ENCODE results near the gene NELL1. TPM values are rescaled to one million over a fixed set of nuclear protein-coding genes. Genes with fewer than 3 reads are reported as not detected.
"Not testable (repeated sequence)": the region's sequence is repeated elsewhere in the genome, so short reads cannot be mapped to it uniquely, and the experiment has no call there.

The NELL1 gene
- polyA plus RNA-seq, 1 donor = 2.6 TPM

DNA sequence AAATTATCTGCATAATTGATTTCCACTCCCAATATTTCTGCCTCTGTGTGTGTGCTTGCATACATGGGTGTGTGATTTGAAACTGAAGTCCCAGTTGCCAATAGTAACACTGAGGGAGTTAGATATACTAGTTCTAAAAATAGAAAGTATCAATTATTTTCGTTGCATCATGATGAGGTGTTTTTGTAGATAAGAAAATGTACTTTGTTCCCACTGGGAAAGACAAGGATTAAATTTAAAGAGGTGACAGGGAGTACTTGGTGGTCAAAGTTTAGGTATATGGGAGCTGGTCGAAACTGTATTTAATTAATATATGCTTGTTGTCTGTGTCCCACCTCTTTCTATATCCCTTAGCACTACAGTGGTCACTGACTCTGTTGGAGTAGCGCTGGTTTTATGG is 444.5 kb downstream of the NELL1 start:
- DNase-seq = no peak

DNA sequence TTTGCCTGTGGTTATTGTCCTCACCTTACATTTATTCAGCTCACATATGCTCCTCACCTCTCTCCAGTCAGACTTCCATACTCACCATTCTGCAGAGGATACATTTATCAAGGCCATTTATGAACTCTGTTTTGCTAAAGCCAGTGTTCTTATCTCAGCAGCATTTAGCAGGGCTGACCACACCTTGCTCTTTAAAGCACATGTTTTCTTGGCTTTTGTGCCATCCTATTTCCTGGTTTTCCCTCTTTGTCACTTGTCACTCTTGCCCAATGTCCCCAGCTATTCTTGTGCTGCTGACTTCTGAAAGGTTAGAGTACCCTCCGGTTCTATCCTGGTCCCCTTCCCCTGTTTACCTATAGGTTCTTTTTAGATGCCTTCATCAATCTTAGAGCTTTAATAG is 446.6 kb downstream of the NELL1 start:
- no peak for DNase-seq

DNA sequence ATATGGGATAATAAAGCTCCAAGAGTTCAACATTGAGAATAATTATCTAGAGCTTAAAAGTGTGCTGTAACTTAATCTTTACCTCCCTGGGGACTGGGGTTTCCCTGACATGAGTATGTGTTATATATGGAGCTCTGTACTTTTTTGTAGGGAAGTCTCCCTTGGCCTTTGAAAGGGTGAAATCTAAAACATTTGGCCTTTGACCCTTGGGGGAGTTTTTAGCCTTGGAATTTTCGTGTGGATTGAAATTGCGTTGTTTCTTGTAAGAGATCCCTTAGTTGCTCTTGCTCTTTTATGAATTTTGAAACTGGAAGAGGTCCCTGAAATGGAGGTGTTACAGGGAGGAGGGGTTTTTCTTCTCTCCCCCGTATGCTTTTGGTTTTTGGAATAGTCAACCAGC is 450.0 kb downstream of the NELL1 start:
- DNase-seq = peak; percentile 54

DNA sequence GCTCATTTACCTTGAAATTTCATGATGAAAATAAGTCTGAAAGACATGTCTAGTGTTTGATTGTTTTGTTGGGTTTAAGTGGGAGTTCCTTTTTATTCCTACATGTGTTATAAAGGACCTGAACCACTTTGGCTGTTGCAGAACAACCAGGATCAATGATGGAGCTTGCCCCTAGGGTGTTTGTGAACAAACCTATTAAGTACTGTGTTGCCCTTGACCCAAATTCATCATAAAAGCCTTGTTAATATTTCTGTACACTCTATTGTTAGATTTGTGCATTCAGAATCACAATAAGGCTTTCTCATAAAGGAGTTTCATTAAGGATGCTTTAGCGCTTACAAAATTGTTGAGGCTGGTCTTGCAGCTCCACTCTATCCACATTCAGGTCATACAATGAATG is 452.6 kb downstream of the NELL1 start:
- DNase-seq = no peak

DNA sequence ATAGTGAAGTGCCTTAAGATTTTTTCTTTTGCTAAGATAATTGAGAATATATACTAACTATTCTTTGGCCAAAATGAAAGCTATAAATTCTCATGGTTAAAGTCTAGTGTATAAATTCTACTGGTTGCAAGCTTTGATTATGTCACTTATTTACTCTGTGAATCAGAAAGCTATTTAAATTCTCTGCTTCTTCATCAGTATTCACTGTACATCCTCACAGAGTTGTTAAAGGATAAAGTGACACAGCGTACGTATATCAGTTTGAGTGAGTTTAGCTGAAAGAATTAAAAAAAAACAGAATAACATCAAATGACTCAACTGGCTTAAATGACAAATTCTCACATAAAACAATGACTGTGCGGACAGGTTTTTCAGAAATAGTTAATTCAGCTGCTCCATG is 453.1 kb downstream of the NELL1 start:
- no peak for DNase-seq

DNA sequence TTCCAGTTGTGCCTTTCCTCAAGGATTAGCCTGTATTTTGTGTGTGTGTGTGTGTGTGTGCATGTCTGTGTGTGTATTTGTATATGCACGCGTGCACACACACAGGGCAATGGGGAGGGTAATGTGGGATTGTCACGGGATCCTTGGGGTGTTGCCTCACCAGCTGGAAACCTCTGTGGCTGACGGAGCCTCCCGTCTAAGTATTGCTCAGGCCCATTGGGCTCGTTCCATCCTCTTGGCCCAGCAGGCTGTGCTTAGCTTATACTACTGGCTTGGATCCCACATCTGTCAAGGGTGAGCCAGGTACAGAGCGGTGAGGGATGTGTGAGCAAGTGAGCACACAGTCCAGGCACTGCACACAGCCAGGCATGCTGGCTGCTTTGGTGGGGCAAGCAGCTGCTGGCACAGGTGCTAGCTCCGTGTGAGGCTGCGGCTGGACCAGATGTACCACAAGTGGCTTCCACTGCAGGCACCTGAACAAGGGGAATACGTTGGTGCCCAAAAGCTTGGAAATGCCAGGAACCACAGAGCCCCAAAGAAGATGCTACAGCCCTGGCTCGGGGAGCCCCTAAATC is 462.8 kb downstream of the NELL1 start:
- DNase-seq = no peak

DNA sequence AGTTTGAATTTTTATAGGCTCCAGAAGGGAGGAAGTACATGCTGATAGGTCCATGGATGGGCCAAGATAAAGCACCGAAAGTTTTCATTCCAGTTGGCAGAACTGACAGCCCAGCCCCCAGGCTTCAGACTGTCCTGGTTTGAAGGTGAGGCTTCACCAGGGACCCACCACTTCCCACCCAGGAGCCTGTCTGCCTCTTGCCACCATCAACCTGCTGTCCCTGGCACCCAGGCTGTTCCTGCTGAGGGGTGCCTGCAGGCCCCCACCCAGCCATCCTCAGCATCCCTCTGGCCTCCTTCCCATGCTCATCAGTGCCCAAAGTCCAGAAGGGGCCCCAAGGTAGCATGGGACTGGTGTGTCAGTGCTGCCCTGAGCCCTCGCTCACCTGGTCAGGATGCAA is 463.9 kb downstream of the NELL1 start:
- no peak for DNase-seq

DNA sequence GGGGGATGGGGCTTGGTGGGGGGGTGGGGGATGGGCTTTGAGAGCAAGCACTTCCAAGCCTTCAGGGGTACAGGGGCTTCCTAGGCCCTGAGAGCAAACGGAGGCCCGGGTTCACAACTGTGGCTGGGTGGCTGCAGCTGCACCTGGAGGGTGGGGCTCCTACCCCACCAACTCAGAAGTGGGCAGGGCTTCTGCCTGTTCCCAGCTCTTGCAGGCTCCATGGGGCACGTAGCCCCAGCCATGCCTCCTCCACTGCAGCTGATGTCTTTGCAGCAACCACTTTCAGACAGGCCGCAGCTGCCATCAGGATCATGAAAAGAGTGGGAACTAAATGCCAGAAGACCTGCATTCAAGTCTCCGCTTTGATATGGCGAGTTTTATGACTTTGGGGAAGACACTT is 464.3 kb downstream of the NELL1 start:
- DNase-seq = no peak

DNA sequence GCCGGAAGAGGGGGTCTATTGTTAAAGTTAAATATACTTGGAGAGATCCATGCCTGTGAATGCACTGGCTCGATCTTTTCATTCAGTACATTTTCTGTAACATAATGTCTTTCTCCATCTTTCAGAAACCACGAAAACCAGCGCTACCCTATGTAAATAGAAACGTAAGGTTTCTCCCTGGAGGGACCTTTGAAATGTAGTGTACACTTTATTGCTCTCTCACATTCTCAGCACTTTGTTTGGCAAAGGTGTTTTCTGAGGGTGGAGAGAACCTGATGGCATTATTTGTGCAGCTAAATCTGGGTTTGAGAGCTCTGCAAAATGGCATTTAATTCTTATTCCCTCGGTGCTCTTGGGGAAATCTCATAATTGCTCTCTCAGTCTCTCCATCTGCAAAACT is 468.4 kb downstream of the NELL1 start:
- no peak for DNase-seq

DNA sequence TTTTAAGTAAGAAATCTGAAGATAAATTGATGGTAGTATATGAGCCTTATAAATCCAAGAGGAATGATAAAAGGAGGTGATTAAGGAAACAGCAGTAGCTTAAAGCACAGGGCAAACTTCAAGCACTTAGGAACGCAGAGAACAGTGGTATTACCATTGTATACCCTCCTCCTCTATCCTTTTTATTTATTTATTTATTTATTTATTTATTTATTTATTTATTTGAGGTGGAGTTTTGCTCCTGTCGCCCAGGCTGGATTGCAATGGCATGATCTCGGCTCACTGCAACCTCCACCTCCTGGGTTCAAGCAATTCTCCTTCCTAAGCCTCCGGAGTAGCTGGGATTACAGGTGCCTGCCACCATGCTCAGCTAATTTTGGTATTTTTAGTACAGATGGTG is 472.2 kb downstream of the NELL1 start:
- DNase-seq = not testable (repeated sequence)

DNA sequence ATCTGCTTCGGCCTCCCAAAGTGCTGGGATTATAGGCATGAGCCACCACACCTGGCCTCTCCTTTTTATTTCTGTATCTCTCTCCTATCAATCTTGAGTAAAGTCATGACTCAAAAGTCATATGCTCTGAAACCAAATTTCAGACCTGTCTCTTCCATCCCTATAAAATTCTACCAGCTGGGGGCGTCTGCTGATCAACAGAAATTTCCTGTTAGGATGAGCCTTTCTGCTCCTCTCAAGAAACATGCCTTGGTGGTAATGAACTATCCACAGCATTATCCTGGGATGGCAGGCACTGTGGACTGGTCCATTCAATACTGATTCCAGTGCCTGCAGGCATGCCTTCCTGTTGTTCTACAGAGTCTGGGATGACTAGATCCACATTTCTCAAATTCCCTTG is 472.6 kb downstream of the NELL1 start:
- DNase-seq = no peak

DNA sequence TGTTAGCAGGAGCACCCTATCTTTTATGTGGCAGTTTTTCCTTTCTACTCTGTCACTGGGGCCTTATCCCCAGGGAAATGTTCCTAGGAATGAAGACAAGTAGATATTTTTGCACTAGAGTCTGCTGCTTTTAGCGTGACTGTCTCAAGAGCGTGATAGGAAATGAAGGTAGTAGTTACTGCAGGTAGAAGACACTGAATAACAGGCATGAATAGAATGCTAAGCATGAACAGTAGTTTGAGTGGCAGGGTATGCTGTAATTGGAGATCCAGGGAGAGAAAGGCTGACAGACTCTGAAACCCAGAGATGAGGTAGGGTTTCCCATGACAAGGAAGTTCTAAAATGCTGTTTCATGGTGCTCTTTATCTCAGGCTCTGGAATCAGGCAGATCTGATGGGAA is 475.1 kb downstream of the NELL1 start:
- no peak for DNase-seq

DNA sequence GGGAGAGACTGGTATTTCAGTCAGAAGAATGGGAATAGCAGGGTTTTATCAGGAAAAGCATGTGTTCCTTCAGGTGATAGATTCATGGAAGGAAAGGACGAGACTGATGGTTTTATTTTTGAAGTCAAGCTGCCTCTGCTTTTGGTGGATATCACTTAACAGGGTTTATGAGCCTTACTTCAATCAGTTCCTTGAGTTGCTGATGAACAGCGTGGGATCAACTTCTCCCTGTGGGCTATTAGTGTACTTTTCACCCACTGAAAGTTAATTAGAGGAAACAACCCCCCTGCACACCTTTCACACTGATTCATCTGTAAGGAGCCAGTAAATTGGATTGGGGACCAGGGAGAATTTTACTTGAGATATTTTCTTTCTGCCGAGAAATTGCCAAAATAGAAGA is 479.0 kb downstream of the NELL1 start:
- peak; percentile 33 for DNase-seq

DNA sequence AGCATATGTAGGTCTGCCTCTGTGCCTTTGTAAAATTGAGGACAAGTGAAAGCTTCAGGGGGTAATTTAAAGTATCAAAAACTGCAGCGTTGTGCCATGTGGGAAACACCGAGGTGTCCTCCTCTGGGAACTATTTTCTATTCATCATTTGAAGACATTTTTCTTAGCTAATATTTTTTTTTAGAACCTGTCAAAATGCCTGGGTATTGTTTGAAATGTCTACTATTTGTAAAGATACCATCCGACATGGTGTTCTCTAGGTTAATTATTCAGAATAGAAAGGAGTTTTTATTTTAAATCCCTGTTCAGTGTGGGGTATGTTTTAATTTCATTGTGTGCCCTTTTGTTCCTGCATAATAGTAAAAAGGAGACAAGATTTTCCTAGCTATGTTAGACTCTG is 490.8 kb downstream of the NELL1 start:
- DNase-seq = no peak

DNA sequence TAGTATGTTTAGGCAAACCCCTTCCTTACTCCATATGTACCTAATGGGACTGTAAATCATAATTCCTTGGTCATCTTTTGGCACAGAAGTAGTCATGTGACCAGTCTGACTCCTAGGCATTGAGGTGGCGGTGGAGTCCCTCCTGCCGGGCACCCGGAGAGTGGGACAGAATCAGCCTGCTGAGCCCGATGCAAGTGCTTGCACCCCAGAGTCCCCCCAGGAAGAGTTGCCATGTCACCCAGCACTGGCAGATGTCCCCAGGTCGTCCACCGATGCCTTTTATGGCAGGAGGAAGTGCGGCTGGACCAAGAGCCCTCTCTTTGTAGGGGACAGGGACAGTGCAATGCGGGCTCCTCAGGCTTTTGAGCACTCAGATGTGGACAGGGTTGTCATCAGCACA is 500.3 kb downstream of the NELL1 start:
- DNase-seq = no peak

DNA sequence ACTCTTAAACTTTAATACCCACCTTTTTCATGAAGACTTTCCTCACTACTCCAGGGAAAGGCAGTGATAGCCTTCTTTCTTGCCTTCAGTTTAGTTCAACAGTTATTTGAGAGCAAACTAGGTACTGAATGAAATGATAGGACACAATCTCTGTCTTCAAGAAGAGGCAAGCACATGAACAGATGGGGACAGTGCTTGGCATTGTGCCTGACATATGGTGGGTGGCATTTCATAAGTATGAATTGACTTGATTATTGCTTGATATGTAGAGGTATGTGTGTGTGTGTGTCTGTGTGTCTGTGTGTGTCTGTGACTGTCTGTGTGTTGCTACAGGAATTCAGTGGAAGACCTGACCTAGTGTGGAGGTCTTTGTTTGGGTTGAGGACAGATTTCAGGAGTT is 504.1 kb downstream of the NELL1 start:
- no peak for DNase-seq

DNA sequence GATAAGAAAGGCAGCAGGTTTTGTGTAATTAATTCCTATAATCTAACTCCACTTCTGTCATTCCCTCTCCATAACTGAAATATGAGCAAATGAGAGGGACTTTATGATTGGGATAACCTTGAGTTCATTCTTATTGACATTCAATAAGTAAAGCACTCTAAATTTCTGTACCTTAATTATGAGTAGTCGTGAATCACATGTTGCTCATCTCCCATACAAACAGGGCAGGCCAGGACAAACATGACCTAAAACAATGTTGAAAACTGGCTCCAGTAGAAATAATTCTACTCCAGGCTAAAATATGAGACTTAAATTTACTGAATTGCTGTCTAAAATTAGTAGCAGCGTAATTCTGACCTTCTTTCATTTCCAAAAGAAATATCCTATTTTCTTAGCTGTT is 505.4 kb downstream of the NELL1 start:
- no peak for DNase-seq

DNA sequence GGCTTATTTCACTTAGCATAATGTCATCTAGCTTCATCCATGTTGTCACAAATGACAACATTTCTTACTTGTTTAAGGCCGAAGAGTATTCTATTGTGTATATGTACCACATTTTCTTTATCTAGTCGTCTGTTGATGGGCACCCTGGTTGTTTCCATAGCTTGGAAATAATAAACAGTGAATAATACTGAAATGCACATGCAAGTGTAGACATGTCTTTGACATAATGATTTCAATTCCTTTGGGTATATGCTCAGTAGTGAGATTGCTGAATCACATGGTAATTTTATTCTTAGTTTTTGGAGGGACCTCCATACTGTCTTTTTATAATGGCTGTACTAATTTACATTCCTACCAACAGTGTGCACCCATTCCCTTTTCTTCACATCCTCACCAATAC is 508.0 kb downstream of the NELL1 start:
- DNase-seq = no peak

DNA sequence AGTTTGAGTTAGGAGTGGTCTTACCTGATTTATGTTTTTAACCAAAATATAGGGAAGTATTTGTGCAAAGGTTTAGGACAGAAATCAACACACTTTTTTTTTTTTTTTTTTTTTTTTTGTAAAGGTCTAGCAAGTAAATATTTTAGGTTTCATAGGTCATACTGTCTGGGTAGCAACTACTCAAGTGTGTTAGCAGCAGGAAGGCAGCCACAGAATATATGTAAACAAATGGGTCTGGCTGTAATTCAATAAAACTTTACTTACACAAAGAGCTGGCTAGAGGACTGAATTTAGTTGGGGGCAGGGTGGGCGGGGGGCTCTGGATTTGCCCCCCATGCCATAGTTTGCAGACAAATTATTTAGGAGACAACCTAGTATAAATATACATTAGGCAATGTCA is 510.4 kb downstream of the NELL1 start:
- DNase-seq = no peak

DNA sequence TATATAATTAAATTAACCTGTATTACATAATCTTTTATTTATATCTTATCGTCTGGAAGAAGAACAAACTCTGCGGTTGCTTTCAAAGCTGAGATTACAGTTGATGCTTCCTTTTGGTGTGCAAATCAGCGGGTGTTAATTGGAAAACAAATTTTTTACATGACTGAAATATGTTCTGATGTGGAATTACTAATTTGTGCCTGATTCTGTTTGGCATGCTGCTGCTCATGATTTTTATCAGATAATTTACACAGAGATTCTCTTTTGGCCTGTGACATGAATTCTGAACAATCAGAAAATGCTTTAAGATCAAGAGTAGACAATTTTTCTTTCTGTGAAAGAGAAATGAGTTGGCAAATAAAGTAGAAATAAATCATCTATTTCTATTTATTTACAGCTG is 510.8 kb downstream of the NELL1 start:
- DNase-seq = no peak

DNA sequence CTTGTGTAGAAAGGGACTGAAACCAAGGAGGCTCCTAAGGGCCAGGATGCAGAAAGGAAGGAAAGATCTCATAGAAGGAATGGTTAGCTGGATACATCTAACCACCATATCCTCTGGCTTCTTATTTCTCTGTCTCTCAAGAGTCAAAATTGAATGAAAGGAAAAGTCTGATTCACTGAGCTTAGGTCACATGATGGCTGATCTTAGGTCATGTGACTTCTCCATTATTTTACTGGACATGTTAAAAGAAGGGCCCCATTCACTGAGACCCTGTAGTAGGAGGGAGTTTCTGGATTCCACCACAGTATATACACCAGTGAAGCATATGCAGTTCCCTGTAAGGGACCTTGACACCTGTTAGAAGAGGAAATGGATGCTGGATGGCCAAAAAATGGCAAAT is 516.6 kb downstream of the NELL1 start:
- DNase-seq = no peak

DNA sequence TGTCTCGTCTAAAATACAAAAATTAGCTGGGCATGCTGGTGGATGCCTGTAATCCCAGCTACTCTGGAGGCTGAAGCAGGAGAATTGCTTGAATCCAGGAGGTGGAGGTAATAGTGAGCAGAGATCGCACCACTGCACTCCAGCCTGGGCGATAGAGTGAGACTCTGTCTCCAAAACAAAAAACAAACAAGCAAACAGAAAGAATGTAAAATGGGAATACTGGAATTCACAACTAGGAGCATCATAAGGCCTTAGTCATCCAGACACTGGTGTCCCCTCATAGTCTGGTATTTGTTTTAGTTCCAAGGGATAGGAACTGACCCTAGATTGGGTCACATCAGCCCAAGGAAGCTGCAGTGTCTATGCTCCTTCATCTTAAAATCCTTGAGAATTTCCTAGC is 520.8 kb downstream of the NELL1 start:
- DNase-seq = no peak

DNA sequence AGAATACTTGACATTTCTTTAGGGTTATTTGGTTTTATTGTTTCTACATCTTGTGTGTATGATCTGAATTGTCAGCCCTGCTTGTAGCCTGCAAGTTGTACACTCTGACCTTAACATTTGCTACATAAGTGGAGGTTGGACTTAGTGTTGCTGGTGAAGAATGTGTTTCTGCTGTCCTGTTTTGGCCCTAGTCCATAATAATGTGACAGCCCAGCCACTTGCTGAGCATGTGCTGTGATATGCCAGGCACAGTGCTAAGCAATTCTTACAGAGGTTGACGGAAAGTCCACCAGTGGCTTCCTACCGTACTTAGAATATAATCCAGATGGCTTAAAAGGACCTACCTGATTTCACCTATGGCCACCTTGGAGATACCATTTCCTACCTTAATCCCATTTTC is 526.6 kb downstream of the NELL1 start:
- DNase-seq = no peak

DNA sequence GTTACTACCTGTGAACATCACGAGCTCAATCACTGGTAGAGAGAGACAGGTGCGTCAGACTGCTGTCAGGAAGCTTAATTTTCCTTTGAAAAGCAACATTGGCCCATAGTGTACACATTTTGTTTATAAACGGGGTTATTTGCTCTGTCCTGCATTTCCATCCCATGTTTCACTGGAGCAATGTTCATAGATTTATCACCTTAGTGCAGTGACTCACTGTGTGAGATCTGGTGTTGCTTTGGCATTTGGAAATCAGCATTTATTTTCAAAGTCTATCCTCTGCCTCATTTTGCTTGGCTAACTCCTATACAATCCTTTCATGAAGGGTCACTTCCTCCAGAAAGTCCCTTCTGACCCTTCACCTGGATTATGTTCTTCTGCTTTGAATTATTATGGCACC is 529.1 kb downstream of the NELL1 start:
- no peak for DNase-seq

DNA sequence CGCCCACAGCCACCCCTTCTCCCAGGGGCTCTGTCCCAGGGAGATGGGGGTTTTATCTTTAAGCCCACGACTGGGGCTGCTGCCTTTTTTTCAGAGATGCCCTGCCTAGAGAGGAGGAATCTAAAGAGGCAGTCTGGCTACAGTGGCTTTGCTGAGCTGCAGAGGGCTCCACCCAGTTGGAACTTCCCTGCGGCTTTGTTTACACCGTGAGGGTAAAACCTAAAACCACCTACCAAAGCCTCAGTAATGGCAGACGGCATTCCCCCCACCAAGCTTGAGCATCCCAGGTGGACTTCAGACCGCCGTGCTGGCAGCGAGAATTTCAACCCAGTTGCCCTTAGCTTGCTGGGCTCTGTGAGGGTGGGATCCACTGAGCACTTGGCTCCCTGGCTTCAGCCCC is 535.8 kb downstream of the NELL1 start:
- DNase-seq = no peak

Measured in left kidney (tissue), 2 donors.